G401.6 (cell line): ENCODE measurements around the gene CACNG3.
"Not testable (repeated sequence)": the region's sequence is repeated elsewhere in the genome, so short reads cannot be mapped to it uniquely, and the experiment has no call there.

Source experiments
- FAIRE-seq: peaks from 2 replicates; lab custom pipeline; 2012; peaks lifted over from hg19 to GRCh38; lab: Jason Lieb, UNC

CACNG3 gene

DNA sequence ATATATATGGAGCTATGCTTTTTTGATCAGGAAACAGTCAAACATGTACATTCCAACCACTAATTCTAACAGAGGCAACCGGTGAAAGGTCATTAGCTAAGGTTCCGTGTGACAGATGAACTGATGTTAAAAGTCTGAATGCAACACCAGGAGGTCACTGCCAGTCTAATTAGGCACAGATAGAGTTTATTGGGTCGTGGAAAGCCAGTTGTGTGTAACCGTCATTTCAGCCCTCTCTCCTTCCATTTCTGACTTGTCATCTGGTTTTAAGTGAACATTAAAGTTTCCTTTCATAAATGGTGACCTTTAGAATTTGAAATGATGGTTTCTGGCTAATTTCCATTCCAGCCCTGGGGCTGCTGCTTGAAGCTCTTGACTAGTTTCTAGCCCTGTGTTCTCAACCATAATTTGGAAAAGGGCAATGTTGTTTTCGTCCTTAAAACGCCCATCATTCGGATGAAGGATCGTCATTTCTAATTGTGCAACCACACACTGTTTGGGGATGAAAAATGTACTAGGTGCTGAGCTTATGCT lies 23.9 kb downstream of the CACNG3 start:
- FAIRE-seq: no peak

DNA sequence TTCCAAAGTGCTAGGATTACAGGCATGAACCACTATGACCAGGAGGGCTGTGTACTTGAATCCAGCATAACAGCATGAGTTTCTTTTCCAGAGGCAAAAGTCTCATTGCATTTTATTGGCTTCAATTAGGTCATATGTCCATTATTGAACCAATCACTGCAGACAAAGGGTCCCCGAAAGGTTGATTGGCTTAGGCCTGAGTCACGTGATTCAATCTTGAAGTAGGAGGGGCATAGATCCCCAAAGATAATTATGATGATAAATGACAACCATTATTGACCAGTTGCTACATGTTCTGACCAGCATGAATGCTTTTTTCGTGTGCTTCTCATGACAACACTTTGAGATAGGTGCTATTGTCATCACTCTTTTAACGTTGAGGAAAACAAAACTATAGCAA lies 25.3 kb downstream of the CACNG3 start:
- FAIRE-seq: no peak

DNA sequence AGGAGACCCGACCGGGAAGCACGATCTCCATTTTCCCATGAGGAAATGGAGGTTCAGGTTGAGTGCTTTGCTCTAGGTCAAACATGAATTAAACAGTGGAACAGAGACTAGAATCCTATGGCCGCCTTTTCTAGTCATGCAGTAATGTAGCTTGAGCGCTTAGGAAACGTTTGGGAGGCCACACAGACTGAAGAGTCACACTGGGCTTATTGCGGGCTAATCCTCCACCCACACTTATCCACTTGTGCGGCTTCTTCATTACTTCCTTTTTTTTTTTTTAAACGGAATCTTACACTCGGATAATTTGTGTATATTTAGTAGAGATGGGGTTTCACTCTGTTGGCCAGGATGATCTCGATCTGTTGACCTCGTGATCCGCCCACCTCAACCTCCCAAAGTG lies 26.0 kb downstream of the CACNG3 start:
- no peak for FAIRE-seq

DNA sequence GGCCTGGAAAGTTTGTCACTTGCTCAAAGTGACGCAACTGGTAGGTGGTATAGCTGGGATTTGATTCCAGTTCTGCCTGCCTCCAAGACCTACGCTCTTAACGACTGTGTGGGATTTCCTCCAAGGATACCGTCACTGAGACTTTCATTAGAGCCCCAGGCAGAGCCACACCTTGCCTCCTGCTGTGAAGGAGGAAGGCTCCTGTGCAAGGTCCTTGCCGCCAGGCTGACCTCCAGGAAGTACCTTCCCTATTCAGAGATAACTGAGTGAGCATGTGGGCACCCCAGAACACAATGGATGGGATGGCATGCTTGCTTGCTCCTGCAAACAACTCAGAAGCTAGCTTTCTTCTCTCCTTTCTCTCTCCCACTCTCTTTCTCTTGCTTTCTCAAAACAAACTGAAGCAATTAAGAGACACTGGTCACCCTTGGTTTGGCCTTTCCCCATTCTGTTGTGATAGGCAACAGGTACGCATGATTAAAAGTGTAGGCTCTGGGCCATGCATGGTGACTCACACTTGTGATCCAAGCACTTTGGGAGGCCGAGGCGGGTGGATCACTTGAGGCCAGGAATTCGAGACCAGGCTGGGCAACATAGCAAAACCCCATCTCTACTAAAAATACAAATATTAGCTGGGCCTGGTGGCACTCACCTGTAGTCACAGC lies 30.7 kb downstream of the CACNG3 start:
- FAIRE-seq: no peak

DNA sequence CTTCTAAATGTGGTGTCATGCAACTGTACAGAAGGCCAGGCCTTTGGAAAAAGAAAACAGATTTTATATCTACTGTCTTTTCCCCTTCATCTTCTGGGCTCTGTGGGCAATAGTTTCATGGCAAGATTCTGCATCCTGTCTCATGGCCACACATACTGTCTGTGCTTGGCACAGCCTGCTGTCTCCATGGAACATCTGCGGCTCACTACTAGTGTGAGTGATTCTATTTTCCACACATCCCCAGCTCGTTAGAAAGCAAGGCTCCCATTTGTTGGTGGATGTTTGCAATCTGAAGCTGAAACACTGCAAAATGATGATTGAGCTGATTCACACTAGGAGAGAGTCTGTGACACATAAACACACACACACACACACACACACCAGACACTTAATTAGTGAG lies 32.4 kb downstream of the CACNG3 start:
- FAIRE-seq: no peak

DNA sequence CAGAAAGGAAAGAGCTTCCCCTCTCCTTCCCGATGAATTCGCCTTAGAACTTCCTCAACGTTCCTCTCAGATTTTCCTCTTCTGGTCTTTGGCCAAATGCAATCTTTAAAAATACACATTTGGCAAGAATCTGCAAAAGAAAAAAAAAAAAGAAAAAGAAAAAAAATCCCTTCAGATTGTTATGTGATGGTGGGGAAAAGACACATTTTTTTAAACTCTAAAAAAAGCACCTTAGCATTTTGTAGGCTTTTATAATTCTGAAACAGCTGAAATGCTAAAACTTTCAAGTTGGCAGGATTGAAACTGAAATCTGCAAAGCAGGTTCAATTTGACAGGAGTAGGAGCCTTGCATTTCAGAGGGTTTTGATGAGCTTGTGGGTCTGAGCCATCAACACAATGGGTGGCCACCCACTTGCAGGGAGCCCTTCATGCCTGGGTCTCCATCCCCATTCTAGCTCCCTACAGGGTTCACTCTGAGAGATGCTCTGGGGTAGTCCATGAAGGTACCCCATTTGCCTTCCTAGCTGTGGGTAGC lies 33.1 kb downstream of the CACNG3 start:
- no peak for FAIRE-seq

DNA sequence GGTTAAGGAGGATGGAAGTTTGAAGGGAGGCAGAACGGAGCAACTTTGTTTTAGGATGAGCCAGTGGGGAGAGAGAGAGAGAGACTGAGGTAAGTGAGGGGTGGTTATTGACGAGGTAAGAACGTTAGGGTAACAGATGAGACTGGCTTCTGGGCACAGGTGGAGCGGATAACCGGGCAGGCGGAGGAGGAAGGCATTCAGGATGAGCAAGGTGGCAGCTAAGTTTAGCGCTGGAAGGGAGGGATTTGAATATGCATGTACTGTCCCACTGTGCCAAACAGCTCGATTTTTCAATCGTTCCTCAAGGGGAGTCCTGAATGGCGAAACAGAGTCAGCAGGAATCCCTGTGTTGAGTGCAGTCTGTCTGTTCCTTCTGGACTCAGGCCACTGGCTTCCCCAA lies 35.8 kb downstream of the CACNG3 start:
- no peak for FAIRE-seq

DNA sequence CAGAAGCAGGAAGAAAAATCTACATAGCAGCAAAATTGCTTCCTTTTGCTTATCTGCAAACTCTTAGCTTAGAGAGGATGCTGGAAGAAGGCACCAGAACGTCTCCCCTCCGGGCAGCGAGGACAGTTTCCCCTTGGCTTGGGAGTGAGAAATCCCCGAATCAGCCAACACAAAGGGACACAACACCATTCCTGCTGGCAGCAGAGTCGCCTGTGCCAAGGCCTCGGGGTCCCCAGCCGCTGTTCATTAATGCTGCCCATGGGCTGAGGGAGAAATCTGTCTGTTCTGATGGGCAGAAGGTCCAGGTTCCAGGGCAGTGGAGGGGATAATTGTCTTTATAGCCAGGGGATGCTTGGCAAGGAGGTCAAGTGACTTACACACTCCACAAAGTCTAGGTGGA lies 38.0 kb downstream of the CACNG3 start:
- FAIRE-seq: no peak

DNA sequence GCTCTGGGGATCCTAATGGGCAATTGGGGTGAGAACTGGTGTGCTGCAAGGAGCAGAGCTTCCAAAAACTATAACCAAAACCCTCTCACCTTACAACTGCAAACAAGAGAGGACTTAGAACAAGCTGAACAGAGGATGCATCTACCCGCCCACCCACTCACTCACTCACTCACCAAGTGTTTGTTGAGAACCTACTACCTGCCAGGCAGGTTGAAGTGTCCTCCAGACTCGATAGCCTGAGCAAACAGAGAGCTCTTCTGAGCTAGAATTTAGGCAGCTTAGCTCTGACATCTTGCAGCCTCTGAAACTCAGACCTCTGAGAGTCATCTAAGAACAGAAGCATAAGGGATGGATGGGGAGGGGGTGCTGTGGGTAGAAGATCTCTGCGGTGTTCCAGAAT lies 41.2 kb downstream of the CACNG3 start:
- FAIRE-seq: no peak

DNA sequence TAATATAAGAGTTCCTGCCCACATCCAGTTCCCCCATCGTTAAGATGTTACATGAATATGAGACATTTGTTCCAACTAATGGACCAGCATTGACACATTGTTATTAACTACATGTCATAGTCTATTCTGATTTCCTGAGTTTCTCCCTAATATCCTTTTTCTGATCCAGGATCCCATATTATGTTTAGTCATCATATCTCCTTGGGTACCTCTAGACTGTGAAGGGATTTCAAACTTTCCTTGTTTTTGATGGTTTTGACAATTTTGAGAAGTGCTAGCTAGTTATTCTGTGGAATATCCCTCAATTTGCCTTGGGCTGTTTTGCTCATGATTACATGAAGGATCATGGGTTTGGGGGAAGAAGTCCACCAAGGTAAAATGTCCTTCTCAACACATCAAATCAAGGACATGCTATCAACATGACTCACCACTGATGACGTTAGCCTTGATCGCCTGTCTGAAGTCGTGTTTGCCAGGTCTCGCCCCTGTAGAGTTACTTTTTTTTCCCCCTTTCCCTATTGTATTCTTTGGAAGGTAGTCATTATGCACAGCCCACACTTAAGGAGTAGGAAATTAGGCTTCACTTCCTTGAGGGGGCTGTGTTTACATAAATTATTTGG lies 42.5 kb downstream of the CACNG3 start:
- FAIRE-seq: no peak

DNA sequence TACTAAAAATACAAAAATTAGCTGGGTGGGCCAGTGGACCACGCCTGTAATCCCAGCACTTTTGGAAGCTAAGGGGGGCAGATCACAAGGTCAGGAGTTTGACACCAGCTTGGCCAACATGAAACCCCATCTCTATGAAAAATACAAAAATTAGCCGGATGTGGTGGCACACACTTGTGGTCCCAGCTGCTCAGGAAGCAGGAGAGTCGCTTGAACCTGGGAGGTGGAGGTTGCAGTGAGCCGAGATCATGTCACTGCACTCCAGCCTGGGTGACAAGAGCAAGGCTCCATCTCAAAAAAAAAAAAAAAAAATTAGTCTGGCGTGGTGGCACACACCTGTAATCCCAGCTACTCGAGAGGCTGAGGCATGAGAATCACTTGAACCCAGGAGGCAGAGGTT lies 44.6 kb downstream of the CACNG3 start:
- not testable (repeated sequence) for FAIRE-seq

DNA sequence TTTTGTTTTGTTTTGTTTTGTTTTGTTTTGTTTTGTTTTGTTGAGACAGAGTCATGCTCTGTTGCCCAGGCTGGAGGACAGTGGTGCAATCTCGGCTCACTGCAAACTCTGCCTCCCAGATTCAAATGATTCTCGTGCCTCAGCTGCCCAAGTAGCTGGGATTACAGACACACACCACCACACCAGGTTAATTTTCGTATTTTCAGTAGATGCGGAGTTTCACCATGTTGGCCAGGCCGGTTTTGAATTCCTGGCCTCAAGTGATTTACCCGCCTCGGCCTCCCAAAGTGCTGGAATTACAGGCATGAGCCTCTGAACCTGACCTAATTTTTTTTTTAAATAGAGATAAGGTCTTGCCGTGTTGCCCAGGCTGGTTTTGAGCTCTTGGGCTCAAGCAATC lies 46.5 kb downstream of the CACNG3 start:
- no peak for FAIRE-seq

DNA sequence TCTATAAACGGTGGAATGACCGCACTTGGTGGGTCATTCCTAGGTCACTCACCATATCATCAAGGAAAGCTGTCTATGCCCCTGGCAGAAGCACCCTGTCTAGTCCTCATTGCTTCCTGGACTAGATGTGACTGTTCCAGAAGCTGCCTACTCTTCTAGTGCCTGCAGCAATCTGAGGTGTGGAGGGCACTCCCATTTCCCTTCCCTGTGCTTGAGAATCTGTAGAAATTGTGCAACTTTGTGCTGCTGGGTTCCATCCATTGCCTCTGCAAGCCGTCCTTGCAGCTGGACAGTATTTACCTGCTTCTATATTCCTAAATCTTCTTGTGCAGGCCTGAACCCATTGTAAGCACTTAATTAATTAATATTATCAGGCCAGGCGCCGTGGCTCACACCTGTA lies 52.1 kb downstream of the CACNG3 start:
- FAIRE-seq: no peak

DNA sequence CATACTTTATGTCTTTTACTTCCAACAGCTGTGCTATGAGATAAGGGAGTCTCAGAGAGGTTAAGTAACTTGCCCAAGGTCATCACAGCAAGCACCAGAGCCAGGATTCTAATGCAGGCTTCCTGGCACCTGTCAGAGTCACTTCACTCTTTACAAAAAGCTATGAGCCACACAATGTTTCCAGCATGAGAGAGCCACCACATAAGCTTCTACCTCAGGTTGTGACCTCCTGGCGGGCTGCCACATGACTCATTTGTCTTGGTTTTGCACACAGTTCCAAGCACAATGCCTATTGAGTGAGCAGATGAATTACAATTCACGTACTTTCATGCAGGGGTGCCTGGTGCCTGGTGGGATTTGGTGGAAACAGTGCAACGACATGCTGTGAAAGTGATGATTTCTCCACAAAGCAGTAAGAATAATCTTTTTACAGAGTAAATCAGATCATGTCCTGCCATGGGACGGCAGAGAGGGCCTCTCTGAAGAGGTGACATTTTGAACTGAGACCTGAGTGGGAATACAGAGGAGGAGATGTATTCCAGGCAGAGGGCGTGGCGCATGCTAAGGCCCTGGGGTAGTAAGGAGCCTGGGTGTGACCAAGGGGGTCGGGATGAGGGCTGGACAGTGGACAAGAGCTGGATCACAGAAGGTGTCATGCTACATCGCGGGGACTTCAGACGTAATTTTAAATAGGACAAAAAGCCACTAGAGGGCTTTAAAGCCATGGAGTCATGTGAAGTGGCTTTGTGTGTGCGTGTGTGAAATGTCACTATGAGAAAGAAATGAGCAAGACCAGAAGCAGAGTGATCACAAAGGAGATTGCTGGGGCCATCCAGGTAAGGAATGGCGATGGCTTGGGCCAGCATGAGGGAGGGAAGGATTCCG lies 53.4 kb downstream of the CACNG3 start:
- FAIRE-seq: no peak

DNA sequence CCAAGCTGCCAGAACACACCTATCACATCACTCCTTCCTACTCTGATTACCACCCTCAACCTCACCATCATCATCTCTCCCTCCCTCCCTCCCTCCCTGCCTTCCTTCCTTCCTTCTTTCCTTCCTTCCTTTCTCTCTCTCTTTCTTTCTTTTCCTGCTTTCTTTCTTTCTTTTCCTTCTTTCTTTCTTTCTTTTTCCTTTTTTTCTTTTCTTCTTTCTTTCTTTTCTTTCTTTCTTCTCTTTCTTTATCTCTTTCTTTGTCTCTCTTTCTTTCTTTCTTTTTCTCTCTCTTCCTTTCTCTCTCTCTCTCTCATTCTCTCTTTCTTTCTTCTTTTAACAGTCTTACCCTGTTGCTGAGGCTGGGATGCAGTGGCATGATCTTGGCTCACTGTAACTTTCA lies 59.2 kb downstream of the CACNG3 start:
- no peak for FAIRE-seq

DNA sequence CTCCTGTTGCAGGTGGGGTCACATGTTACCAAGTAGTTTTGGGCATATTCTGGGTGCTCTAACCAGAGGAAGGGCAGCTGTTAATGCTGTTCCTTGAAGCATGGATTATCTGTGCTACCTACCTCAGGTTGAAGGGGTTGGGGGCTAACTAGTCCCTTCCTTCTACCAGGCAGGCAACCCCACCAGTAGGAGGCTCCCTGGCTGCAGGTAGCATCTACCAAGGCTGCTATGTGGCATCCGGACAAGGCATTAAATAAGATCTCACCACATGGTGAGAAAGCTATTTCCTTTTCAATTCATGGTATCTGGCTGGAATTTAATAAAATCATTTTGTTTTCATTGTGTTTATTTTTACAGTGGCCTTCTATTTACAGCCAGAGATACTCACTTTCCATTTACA lies 62.5 kb downstream of the CACNG3 start:
- FAIRE-seq: no peak

DNA sequence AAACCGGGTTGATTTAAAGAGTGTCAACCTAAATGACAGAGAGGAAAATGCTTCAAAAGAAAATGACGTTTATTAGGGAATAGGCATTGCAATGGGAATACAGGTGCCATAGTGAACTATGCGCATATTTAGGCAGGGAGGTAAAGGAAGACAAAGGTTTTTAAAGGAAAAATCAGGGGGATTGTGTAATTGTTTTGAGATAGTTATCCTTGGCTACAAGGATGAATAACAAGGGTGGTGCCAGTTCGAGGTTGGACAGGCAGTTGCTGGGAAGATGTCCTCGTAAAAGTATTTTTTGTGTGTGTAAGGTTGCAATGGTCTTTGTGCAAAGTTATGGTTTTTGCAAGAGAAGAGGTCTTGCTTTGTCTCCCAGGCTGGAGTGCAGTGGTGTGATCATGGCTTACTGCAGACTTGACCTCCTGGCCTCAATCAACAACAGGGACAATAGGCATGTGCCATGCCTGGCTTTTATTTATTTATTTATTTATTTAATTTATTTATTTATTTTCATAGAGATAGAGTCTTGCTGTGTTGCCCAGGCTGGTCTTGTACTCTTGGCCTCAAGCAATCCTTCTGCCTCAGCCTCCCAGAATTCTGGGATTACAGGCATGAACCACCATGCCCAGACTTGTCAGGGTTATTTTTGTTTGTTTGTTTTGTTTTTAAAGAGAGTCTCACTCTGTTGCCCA lies 63.1 kb downstream of the CACNG3 start:
- no peak for FAIRE-seq

DNA sequence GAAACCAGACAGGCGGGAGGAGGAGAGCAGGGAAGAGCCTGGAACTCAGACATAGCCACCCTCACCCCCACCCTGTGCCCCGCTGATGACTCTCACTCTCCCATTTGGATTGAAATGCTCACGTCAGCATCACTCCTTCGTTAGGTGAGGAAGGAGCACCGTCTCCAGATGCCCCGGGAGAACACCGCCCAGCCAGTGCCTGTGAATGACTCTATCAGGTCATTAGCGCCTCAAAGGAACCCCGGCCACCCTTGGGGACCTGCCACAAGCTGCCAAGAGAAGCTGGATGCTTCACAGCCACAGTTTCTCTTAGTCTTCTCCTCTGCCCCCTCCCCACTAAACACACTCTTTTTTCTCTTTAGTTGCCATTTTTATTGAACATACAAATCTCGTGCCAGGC lies 66.0 kb downstream of the CACNG3 start:
- FAIRE-seq: no peak

DNA sequence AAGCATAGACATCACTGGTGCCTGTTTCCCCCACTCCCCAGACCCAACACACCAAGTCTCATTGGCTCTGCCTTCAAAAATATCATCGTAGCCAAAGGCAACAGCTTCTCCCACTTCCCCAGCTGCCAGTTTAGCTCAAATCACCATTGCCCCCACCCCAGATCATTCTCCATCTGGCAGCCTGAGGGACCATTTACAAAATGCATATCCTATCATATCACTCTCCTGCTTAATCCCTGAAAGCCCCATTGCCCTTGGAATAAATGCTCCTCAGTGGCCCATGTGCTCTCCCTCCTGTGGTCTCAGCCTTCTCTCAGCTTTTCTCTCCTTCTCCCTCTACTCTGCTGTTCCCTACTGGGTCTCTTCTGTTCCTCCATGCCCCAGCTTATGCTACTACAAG lies 68.3 kb downstream of the CACNG3 start:
- FAIRE-seq: no peak

DNA sequence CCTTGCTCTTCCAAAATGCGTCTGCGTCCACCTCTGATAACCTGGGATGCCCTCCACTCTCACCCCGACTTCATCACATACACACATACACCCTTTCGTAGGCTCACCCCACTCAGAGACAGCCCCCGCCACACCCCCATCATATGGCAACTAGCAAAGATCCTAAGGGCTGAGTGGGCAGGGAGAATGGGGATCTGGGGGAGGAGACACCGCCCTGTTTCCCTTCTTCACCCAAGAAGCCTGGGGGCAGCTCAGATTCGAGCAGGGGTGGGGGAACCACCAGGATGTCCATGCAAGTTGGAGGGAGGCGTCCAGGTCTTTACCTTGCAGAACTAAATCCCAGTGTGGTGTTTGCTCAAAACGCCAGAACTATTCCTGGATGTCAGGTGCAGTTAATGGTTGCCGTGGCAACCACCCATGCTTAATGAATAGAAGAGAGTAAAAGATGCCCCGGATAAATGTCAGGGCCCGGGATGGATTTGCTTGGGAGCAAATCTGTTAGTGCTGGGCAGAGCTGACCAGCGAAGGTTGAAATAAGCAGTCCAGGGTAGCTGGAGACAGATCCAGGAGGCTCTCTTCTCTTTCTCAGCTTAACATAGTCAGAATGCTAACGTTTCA lies 72.8 kb downstream of the CACNG3 start:
- FAIRE-seq: no peak

DNA sequence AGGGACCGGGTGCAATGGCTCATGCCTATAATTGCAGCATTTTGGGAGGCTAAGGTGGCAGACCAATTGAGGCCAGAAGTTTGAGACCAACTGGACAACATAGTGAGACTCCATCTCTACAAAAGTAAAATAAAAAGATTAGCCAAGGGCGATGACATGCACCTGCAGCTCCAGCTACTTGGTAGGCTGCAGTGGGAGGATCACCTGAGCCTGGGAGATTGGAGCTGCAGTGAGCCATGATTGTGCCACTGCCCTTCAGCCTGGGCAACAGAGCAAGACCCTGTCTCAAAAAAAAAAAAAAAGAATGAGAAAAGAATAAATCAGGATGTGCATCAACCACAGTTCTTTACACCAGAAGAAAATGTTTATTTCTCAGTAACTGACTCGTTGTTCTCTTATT lies 76.0 kb downstream of the CACNG3 start:
- FAIRE-seq: no peak

DNA sequence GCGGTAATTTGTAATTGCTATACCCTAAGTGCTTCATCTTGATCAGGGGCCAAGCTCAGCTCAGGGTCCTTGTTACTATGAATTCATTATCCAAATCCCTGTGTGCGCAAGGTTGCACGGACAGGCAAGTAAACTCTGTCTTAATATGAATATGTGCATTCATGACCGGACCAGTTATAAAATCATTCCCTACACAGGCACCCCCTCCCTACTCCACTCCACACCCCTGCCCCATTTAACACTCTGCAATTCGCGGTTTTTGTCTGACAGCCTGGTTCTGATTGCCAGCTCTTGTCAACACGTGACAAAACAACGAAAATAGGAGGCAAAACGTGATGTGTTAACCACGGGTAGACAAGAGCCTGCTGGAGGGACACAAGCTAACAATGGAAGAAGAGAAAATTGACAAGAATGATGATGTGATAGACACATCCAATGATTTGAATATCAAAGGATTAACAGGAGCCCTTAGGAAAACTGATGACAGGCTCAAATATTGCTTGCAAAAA lies 76.5 kb downstream of the CACNG3 start:
- FAIRE-seq: no peak
